GM23338 (cell line): ENCODE measurements around the gene OSBPL10. TPM values are rescaled to one million over a fixed set of nuclear protein-coding genes. Genes with fewer than 3 reads are reported as not detected.

ENCODE experiments used
- ATAC-seq: fragments of 200-7000 bp; cut with Tn5 transposase; 3 replicates; pipeline ENCODE4 v1.9.1; 2020
- DNase-seq: peaks from one replicate; pipeline ENCODE4 v3.0.0-alpha.2; 2015; ENCODE audit warnings: low spot score
- H2AFZ ChIP-seq: fragments of 200-600 bp; sonication (generic); 2 replicates; pipeline ENCODE4 v1.8.0; 2016; ENCODE audit warnings: antibody characterized with exemption, mild to moderate bottlenecking, moderate library complexity
- H3F3A ChIP-seq: fragments of 200-600 bp; sonication (generic); replicated peaks from 2 replicates; pipeline ENCODE4 v1.8.0; 2017; ENCODE audit warnings: antibody characterized with exemption, mixed run types, low read depth
- H3K27ac ChIP-seq: fragments of 200-600 bp; sonication (generic); 2 replicates; pipeline ENCODE4 v1.6.1; 2016; ENCODE audit warnings: low read depth
- H3K27me3 ChIP-seq: fragments of 200-600 bp; sonication (generic); 2 replicates; pipeline ENCODE4 v1.8.0; 2016; ENCODE audit warnings: mild to moderate bottlenecking, mixed run types, moderate library complexity; ENCODE audit not compliant: insufficient read depth
- H3K36me3 ChIP-seq: fragments of 200-600 bp; sonication (generic); 2 replicates; pipeline ENCODE4 v1.8.0; 2016; ENCODE audit warnings: mild to moderate bottlenecking; ENCODE audit not compliant: insufficient read depth
- H3K4me1 ChIP-seq: fragments of 200-600 bp; sonication (generic); 2 replicates; pipeline ENCODE4 v1.8.0; 2016; ENCODE audit warnings: mild to moderate bottlenecking, moderate library complexity; ENCODE audit not compliant: insufficient read depth
- H3K4me2 ChIP-seq: fragments of 200-600 bp; sonication (generic); 2 replicates; pipeline ENCODE4 v1.7.1; 2017; ENCODE audit warnings: mixed run types
- H3K4me3 ChIP-seq: fragments of 200-600 bp; sonication (generic); 2 replicates; pipeline ENCODE4 v1.6.1; 2016; ENCODE audit warnings: mixed run types
- H3K79me2 ChIP-seq: fragments of 200-600 bp; sonication (generic); replicated peaks from 2 replicates; pipeline ENCODE4 v1.8.0; 2017; ENCODE audit warnings: mild to moderate bottlenecking; ENCODE audit not compliant: insufficient read depth
- H3K9me2 ChIP-seq: fragments of 200-600 bp; sonication (generic); 2 replicates; pipeline ENCODE4 v1.8.0; 2017; ENCODE audit not compliant: insufficient read depth
- H4K20me1 ChIP-seq: fragments of 200-600 bp; sonication (generic); replicated peaks from 2 replicates; pipeline ENCODE4 v1.8.0; 2017; ENCODE audit warnings: mild to moderate bottlenecking; ENCODE audit not compliant: insufficient read depth
- H3K27ac Mint-ChIP-seq: 2 replicates; pipeline ENCODE4 v1.8.0; 2020; ENCODE audit warnings: inconsistent platforms, mild to moderate bottlenecking, moderate library complexity, mixed read lengths
- H3K27me3 Mint-ChIP-seq: 3 replicates; pipeline ENCODE4 v1.8.0; 2022; ENCODE audit warnings: low read depth, mild to moderate bottlenecking, moderate library complexity, mixed read lengths, inconsistent platforms; ENCODE audit not compliant: insufficient read depth, poor library complexity
- H3K36me3 Mint-ChIP-seq: 3 replicates; pipeline ENCODE4 v1.8.0; 2021; ENCODE audit warnings: low read depth, mild to moderate bottlenecking, inconsistent platforms, moderate library complexity, mixed read lengths
- H3K4me1 Mint-ChIP-seq: 3 replicates; pipeline ENCODE4 v1.8.0; 2020; ENCODE audit warnings: mild to moderate bottlenecking, inconsistent platforms, mixed read lengths
- H3K4me3 Mint-ChIP-seq: 3 replicates; pipeline ENCODE4 v1.8.0; 2021; ENCODE audit warnings: moderate library complexity, mild to moderate bottlenecking, inconsistent platforms, mixed read lengths
- H3K9me3 Mint-ChIP-seq: 3 replicates; pipeline ENCODE4 v1.8.0; 2020; ENCODE audit warnings: moderate library complexity, mild to moderate bottlenecking, inconsistent platforms, mixed read lengths
- CREB1 ChIP-seq: fragments of 250-450 bp; sonication (Bioruptor Pico); IDR thresholded peaks from 2 replicates; pipeline ENCODE4 v1.5.0; 2020; ENCODE audit warnings: low read depth, mild to moderate bottlenecking, moderate library complexity
- EZH2 ChIP-seq: fragments of 200-600 bp; sonication (generic); IDR thresholded peaks from one replicate; pipeline ENCODE4 v1.8.0; 2017; ENCODE audit warnings: antibody characterized with exemption, mild to moderate bottlenecking, low read depth; ENCODE audit not compliant: unreplicated experiment
- EZH2phosphoT487 ChIP-seq: fragments of 200-600 bp; sonication (generic); IDR thresholded peaks from one replicate; pipeline ENCODE4 v1.8.1; 2018; ENCODE audit warnings: antibody characterized with exemption; ENCODE audit not compliant: unreplicated experiment
- JUNB ChIP-seq: IDR thresholded peaks from one replicate; pipeline ENCODE4 v1.6.1; 2016; ENCODE audit warnings: antibody characterized with exemption; ENCODE audit not compliant: unreplicated experiment
- NANOG ChIP-seq: IDR thresholded peaks from 2 replicates; pipeline ENCODE4 v1.6.1; 2016; ENCODE audit warnings: antibody characterized with exemption, borderline replicate concordance
- STAT1 ChIP-seq: IDR thresholded peaks from one replicate; pipeline ENCODE4 v1.6.1; 2016; ENCODE audit warnings: antibody characterized with exemption; ENCODE audit not compliant: unreplicated experiment
- ZNF114 ChIP-seq: fragments of 250-450 bp; sonication (Bioruptor Pico); IDR thresholded peaks from 2 replicates; pipeline ENCODE4 v1.5.0; 2020; ENCODE audit warnings: mild to moderate bottlenecking, moderate library complexity
- ZNF331 ChIP-seq: fragments of 250-450 bp; sonication (Bioruptor Pico); IDR thresholded peaks from 2 replicates; pipeline ENCODE4 v1.5.0; 2020; ENCODE audit warnings: low read depth, mild to moderate bottlenecking, moderate library complexity
- polyA plus RNA-seq: library from polyadenylated mRNA; unstranded; fragments of >200 nt; fragmentation: Nextera tagmentation; extraction: Ambion mirVana; gene quantifications from 2 replicates; pipeline ENCODE4 v1.2.1, GENCODE V29; 2016
- total RNA-seq: library from RNA; depleted of rRNA; stranded (reverse); fragments of >200 nt; shearing (Covaris generic); gene quantifications from 2 replicates; pipeline ENCODE4 v1.2.3, GENCODE V29; 2014
- TF ChIP-seq, protein P1 (sequence below): IDR thresholded peaks from 2 replicates; pipeline ENCODE4 v1.6.1; 2016; ENCODE audit warnings: antibody characterized with exemption
- TF ChIP-seq, protein P2 (sequence below), 2 experiments: fragments of 200-600 bp in 1 of 2; sonication (generic) in 1 of 2; conservative IDR thresholded peaks; 2 replicates each; pipeline versions ENCODE4 v1.5.1 to v1.6.1; 2016 to 2017; ENCODE audit warnings: antibody characterized with exemption in 2 of 2, low read depth in 2 of 2, mild to moderate bottlenecking in 2 of 2, moderate library complexity in 1 of 2
- TF ChIP-seq, protein P3 (sequence below): IDR thresholded peaks from one replicate; pipeline ENCODE4 v1.6.1; 2018; ENCODE audit warnings: antibody characterized with exemption; ENCODE audit not compliant: unreplicated experiment
- TF ChIP-seq, protein P4 (sequence below): fragments of 250-450 bp; sonication (Bioruptor Pico); IDR thresholded peaks from 2 replicates; pipeline ENCODE4 v1.5.0; 2020; ENCODE audit warnings: mild to moderate bottlenecking, moderate library complexity

OSBPL10 gene
- total and polyA plus RNA-seq, 2 experiments from 2014 or later, result 23.8 to 149 TPM

GRCh38 chr3:31973081-31973480 lies 8.0 kb downstream of the OSBPL10 start (continued):
- TF ChIP-seq ZNF114 (CRISPR knock-in tag) (no peak), CREB1 (CRISPR knock-in tag) (no peak), JUNB (no peak), ZNF331 (CRISPR knock-in tag) (no peak)

DNA sequence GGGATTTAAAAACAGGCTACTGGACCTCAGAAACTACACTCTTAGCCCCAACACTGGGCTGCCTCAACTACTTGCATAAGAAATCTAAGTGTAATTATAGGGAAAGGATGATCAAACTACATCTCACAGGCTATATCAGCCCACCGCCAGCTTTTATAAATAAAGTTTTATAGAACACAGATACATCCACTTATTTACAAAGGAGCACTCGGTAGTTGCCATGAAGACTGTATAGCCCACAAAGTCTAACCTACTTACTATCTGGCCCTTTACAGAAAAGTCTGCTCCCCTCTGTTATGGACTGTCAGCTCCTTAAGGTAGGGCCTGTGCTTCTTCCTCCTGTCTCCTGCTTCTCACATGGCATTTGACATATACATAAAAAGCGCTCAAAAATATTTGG lies 9.5 kb downstream of the OSBPL10 start:
- Histone ChIP-seq H2AFZ (no peak overlapping the region), H3K4me1 (peaks cover 86% of the 10 kb centered on the region), H3F3A (0 out of 2 replicates have a peak, but pooled peaks cover 6% of the 10 kb centered on the region), H3K36me3 (no peaks in the 10 kb centered on the region), H3K79me2 (peaks cover 100% of the 10 kb centered on the region), H3K9me2 (no peaks in the 10 kb centered on the region), H4K20me1 (peaks cover 4% of the 10 kb centered on the region; the same call in 1 of the 2 replicates), H3K27ac (0 out of 2 replicates have a peak overlapping the region, but pooled peaks have one; percentile 61), H3K4me2 (0 out of 2 replicates have a peak overlapping the region, but pooled peaks have one; percentile 9), H3K4me3 (no peak overlapping the region), H3K27me3 (no peaks in the 10 kb centered on the region)
- DNase-seq, result no peak
- Mint-ChIP-seq H3K36me3 (peaks cover 6% of the 10 kb centered on the region; the same call in 2 of the 3 replicates), H3K9me3 (no peaks in the 10 kb centered on the region), H3K27ac (no peak overlapping the region), H3K4me3 (no peak overlapping the region), H3K4me1 (peaks cover 73% of the 10 kb centered on the region), H3K27me3 (peaks cover 6% of the 10 kb centered on the region)
- ATAC-seq, result no peak
- no peak for TF ChIP-seq STAT1
- no peak for TF ChIP-seq NANOG
- TF ChIP-seq, protein P1, sequence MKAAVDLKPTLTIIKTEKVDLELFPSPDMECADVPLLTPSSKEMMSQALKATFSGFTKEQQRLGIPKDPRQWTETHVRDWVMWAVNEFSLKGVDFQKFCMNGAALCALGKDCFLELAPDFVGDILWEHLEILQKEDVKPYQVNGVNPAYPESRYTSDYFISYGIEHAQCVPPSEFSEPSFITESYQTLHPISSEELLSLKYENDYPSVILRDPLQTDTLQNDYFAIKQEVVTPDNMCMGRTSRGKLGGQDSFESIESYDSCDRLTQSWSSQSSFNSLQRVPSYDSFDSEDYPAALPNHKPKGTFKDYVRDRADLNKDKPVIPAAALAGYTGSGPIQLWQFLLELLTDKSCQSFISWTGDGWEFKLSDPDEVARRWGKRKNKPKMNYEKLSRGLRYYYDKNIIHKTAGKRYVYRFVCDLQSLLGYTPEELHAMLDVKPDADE, result no peak
- no peak for TF ChIP-seq ZNF331 (CRISPR knock-in tag)
- TF ChIP-seq EZH2phosphoT487, result no peak
- TF ChIP-seq, protein P2, sequence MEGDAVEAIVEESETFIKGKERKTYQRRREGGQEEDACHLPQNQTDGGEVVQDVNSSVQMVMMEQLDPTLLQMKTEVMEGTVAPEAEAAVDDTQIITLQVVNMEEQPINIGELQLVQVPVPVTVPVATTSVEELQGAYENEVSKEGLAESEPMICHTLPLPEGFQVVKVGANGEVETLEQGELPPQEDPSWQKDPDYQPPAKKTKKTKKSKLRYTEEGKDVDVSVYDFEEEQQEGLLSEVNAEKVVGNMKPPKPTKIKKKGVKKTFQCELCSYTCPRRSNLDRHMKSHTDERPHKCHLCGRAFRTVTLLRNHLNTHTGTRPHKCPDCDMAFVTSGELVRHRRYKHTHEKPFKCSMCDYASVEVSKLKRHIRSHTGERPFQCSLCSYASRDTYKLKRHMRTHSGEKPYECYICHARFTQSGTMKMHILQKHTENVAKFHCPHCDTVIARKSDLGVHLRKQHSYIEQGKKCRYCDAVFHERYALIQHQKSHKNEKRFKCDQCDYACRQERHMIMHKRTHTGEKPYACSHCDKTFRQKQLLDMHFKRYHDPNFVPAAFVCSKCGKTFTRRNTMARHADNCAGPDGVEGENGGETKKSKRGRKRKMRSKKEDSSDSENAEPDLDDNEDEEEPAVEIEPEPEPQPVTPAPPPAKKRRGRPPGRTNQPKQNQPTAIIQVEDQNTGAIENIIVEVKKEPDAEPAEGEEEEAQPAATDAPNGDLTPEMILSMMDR (conservative IDR thresholded peaks at IDR 0.05; ENCODE audit: low read depth in 2 of 2), result no peak
- TF ChIP-seq, protein P3, sequence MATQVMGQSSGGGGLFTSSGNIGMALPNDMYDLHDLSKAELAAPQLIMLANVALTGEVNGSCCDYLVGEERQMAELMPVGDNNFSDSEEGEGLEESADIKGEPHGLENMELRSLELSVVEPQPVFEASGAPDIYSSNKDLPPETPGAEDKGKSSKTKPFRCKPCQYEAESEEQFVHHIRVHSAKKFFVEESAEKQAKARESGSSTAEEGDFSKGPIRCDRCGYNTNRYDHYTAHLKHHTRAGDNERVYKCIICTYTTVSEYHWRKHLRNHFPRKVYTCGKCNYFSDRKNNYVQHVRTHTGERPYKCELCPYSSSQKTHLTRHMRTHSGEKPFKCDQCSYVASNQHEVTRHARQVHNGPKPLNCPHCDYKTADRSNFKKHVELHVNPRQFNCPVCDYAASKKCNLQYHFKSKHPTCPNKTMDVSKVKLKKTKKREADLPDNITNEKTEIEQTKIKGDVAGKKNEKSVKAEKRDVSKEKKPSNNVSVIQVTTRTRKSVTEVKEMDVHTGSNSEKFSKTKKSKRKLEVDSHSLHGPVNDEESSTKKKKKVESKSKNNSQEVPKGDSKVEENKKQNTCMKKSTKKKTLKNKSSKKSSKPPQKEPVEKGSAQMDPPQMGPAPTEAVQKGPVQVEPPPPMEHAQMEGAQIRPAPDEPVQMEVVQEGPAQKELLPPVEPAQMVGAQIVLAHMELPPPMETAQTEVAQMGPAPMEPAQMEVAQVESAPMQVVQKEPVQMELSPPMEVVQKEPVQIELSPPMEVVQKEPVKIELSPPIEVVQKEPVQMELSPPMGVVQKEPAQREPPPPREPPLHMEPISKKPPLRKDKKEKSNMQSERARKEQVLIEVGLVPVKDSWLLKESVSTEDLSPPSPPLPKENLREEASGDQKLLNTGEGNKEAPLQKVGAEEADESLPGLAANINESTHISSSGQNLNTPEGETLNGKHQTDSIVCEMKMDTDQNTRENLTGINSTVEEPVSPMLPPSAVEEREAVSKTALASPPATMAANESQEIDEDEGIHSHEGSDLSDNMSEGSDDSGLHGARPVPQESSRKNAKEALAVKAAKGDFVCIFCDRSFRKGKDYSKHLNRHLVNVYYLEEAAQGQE, result no peak
- no peak for TF ChIP-seq EZH2
- TF ChIP-seq, protein P4, sequence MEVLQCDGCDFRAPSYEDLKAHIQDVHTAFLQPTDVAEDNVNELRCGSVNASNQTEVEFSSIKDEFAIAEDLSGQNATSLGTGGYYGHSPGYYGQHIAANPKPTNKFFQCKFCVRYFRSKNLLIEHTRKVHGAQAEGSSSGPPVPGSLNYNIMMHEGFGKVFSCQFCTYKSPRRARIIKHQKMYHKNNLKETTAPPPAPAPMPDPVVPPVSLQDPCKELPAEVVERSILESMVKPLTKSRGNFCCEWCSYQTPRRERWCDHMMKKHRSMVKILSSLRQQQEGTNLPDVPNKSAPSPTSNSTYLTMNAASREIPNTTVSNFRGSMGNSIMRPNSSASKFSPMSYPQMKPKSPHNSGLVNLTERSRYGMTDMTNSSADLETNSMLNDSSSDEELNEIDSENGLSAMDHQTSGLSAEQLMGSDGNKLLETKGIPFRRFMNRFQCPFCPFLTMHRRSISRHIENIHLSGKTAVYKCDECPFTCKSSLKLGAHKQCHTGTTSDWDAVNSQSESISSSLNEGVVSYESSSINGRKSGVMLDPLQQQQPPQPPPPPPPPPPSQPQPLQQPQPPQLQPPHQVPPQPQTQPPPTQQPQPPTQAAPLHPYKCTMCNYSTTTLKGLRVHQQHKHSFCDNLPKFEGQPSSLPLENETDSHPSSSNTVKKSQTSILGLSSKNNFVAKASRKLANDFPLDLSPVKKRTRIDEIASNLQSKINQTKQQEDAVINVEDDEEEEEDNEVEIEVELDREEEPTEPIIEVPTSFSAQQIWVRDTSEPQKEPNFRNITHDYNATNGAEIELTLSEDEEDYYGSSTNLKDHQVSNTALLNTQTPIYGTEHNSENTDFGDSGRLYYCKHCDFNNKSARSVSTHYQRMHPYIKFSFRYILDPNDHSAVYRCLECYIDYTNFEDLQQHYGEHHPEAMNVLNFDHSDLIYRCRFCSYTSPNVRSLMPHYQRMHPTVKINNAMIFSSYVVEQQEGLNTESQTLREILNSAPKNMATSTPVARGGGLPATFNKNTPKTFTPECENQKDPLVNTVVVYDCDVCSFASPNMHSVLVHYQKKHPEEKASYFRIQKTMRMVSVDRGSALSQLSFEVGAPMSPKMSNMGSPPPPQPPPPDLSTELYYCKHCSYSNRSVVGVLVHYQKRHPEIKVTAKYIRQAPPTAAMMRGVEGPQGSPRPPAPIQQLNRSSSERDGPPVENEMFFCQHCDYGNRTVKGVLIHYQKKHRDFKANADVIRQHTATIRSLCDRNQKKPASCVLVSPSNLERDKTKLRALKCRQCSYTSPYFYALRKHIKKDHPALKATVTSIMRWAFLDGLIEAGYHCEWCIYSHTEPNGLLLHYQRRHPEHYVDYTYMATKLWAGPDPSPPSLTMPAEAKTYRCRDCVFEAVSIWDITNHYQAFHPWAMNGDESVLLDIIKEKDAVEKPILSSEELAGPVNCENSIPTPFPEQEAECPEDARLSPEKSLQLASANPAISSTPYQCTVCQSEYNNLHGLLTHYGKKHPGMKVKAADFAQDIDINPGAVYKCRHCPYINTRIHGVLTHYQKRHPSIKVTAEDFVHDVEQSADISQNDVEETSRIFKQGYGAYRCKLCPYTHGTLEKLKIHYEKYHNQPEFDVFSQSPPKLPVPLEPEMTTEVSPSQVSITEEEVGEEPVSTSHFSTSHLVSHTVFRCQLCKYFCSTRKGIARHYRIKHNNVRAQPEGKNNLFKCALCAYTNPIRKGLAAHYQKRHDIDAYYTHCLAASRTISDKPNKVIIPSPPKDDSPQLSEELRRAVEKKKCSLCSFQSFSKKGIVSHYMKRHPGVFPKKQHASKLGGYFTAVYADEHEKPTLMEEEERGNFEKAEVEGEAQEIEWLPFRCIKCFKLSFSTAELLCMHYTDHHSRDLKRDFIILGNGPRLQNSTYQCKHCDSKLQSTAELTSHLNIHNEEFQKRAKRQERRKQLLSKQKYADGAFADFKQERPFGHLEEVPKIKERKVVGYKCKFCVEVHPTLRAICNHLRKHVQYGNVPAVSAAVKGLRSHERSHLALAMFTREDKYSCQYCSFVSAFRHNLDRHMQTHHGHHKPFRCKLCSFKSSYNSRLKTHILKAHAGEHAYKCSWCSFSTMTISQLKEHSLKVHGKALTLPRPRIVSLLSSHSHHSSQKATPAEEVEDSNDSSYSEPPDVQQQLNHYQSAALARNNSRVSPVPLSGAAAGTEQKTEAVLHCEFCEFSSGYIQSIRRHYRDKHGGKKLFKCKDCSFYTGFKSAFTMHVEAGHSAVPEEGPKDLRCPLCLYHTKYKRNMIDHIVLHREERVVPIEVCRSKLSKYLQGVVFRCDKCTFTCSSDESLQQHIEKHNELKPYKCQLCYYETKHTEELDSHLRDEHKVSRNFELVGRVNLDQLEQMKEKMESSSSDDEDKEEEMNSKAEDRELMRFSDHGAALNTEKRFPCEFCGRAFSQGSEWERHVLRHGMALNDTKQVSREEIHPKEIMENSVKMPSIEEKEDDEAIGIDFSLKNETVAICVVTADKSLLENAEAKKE, result no peak
